Measurements from ENCODE around the gene FAM200C.

Gene FAM200C

DNA sequence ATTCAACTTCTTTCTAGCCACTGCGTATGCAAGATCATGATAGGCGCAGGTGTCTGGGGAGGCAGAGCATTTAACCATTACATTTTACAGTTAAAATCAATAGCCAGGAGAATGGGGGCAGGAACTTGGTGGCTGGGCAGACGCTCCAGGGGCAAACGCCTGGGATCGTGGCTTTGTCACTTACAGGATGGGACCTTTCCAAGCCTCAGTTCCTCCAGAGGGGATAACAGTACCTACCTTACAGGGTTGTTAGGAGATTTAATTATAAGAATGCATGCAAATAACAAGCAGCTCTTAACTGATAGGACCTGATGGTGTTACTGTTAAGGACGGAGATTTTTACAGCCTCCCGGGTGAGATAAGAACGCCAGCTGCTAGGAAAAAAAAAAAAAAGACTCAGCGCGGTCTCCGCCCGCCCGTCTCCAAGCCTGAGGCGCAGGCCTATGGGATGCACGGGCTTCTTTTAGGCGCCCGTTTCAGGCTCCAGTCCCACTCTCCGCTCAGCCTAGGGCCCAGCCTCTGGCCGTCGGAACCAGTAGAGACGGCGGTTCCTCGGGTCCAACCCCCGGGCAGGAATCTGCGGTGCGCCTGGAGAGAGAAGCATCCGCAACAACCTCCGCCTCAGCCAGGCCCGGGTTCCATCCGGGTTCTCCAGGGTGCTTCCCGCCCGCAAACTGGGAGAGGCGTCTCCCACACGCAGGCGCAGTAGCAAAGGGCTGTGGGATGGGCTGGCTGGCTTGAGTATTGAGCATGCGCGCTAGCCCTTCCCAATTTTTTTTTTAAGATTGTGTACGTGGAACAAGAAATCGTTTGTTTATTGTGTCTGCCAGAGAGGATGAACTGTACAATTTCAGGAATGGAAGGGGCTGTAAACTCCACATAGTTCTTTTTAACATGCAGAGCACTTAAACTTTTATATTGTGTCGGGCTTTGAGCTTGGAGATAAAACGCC is at the start of gene FAM200C:
Gene FAM200C, minus strand, starts transcription at position 653 of the 952 bp plus-strand sequence. CDS start 4,564 bp downstream, outside the sequence.
- Histone ChIP-seq H3K27me3 (no peaks in the 10 kb centered on the region), H3K4me3 (peak within 1 kb of the TSS; percentile 78), H3K9me3 (no peaks in the 10 kb centered on the region), H3K27ac (peak within 1 kb of the TSS; percentile 88), H3K4me2 (peak within 1 kb of the TSS; percentile 90), H4K20me1 (no peaks in the 10 kb centered on the region), H3K4me1 (peaks cover 22% of the 10 kb centered on the region), H3K36me3 (peaks cover 35% of the 10 kb centered on the region), H3K9ac (peak within 1 kb of the TSS; percentile 90)
- TF ChIP-seq Cebpa-rat (IDR thresholded peaks at IDR 0.05) = no peak

DNA sequence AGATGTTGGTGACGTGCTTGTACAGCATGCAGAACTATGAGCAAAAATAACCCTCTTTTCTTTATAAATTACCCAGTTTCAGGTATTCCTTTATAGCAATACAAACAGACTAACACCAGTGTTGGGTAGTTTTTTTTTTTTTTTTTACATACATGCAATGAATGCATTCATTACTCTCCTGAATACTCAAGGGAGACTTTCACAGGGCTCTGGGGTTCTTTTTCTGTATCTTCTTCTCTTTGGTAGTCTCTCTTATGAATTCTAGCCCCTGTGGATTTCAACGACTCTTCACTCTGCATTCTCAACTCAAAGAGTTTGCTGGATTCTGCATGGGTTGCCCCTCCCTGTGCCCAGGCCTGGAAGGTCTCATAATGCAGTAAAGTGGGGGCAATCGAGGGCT is 49.6 kb upstream of the FAM200C start:
- no peak overlapping the region for H3K9ac ChIP-seq
- no peak overlapping the region for H3K4me2 ChIP-seq
- H3K4me1 ChIP-seq = peaks cover 16% of the 10 kb centered on the region
- no peak for TF ChIP-seq Cebpa-rat (IDR thresholded peaks at IDR 0.05)
- no peaks in the 10 kb centered on the region for H3K36me3 ChIP-seq
- no peaks in the 10 kb centered on the region for H4K20me1 ChIP-seq
- no peaks in the 10 kb centered on the region for H3K27me3 ChIP-seq
- peaks cover 12% of the 10 kb centered on the region; the same call in 1 of the 2 replicates for H3K9me3 ChIP-seq
- H3K27ac ChIP-seq = no peak overlapping the region
- H3K4me3 ChIP-seq = no peak overlapping the region

DNA sequence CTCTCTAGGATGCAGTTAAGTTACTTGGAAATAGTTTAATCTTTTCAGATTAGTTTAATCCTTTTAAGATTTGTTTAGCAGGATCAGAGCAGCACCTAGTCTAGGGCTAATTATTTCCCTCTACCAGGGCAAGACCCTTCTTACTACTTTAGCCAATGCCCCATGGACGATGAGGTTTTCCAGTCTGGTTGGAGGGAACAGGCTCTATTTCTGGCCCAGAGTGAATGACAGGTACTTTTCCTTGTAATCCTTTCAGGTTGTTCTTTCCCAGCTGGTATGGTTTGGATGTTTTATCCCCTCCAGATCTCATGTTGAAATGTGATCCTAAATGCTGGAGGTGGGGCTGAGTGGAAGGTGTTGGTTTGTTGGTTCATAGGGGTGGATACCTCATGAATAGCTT is 49.0 kb upstream of the FAM200C start:
- no peaks in the 10 kb centered on the region for H4K20me1 ChIP-seq
- no peak overlapping the region for H3K9ac ChIP-seq
- no peaks in the 10 kb centered on the region for H3K27me3 ChIP-seq
- TF ChIP-seq Cebpa-rat (IDR thresholded peaks at IDR 0.05) = no peak
- no peaks in the 10 kb centered on the region for H3K36me3 ChIP-seq
- H3K4me1 ChIP-seq = peaks cover 16% of the 10 kb centered on the region
- H3K27ac ChIP-seq = no peak overlapping the region
- no peak overlapping the region for H3K4me3 ChIP-seq
- H3K9me3 ChIP-seq = peaks cover 12% of the 10 kb centered on the region; the same call in 1 of the 2 replicates
- no peak overlapping the region for H3K4me2 ChIP-seq

DNA sequence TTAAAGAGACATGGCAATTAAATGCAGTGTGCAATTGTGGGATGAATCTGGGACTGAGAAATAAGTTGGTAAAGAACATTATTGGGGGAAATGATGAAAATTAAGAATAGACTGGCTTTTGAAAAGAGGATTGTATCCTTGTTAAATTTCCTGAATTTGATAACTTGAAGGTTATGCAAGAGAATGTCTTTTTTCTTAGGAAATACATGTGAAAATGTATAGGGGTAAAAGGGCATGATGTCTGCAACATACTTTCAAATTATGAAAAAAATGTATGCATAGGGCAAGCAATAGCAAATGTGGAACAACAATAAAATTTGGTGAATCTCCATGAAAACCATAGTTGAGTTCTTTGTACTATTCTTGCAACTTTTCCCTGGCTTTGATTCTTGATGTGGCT is 45.9 kb upstream of the FAM200C start:
- no peak for TF ChIP-seq Cebpa-rat (IDR thresholded peaks at IDR 0.05)
- Histone ChIP-seq H3K9ac (no peak overlapping the region), H3K4me3 (no peak overlapping the region), H3K4me1 (peaks cover 17% of the 10 kb centered on the region), H3K27ac (no peak overlapping the region), H4K20me1 (no peaks in the 10 kb centered on the region), H3K9me3 (peaks cover 12% of the 10 kb centered on the region; the same call in 1 of the 2 replicates), H3K36me3 (no peaks in the 10 kb centered on the region), H3K27me3 (no peaks in the 10 kb centered on the region), H3K4me2 (no peak overlapping the region)

DNA sequence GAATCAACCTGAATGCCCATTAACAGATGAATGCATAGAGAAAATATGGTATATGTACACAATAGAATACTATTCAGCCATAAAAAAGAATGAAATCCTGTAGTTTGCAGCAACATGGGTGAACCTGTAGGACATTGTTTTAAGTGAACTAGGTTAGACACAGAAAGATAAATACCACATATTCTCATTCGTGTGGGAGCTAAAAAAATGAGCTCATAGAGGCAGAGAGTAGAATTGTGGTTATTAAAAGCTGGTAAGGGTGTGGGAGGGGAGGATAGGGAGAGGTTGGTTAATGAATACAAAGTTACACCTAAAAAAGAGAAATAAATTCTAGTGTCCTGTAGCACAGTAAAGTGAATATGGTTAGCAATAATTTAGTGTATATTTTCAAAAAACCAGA is 45.3 kb upstream of the FAM200C start:
- H3K27me3 ChIP-seq = no peaks in the 10 kb centered on the region
- peaks cover 12% of the 10 kb centered on the region; the same call in 1 of the 2 replicates for H3K9me3 ChIP-seq
- no peaks in the 10 kb centered on the region for H4K20me1 ChIP-seq
- no peak for TF ChIP-seq Cebpa-rat (IDR thresholded peaks at IDR 0.05)
- H3K4me1 ChIP-seq = peaks cover 16% of the 10 kb centered on the region
- no peak overlapping the region for H3K4me3 ChIP-seq
- H3K4me2 ChIP-seq = no peak overlapping the region
- H3K27ac ChIP-seq = no peak overlapping the region
- no peaks in the 10 kb centered on the region for H3K36me3 ChIP-seq
- H3K9ac ChIP-seq = no peak overlapping the region

DNA sequence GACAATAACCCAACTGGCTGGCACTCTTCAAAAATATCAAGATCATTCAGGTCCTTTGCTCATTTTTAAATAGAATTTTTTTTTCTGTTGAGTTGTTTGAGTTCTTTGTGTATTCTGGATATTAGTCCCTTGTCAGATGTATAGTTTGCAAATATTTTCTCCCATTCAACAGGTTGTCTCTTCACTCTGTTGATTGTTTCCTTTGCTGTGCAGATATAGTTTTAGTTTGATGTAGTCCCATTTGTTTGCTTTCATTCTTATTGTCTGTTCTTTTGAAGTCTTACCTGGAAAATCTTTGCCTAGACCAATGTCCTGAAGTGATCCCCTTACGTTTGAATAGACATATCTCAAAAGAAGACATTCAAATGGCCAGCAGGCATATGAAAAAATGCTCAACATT is 44.6 kb upstream of the FAM200C start:
- peaks cover 12% of the 10 kb centered on the region; the same call in 1 of the 2 replicates for H3K9me3 ChIP-seq
- no peak for TF ChIP-seq Cebpa-rat (IDR thresholded peaks at IDR 0.05)
- no peaks in the 10 kb centered on the region for H4K20me1 ChIP-seq

DNA sequence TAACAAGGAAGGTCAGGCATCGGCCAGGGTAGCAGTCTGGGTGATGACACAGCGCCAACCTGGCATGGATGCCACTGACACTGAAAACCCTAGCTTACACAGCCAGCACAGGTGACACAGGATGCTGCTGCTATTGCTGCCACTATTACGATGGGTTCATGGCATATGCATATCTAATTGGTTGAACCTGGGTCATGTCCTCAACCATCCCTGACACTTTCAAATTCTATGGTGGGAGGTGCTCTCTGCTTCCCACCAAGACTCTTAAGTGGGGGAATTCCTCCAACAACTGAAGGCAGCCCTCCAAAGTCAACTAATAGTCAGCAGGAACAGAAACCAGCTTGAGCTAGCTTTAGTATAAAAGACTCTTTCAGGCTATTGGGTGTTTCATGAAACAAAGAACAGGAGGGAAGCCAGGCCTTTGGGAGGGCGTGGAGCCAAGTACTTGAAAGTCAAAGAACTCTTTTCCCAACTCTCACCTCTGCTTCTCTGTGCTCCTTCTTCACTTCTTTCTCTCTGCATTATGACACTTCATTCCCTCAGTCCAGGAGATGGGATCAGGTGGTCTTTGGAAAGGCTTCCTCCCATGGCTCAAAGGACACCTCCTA is 43.1 kb upstream of the FAM200C start:
- Histone ChIP-seq H3K27me3 (no peaks in the 10 kb centered on the region), H3K4me3 (no peak overlapping the region), H3K36me3 (no peaks in the 10 kb centered on the region), H3K4me1 (peaks cover 35% of the 10 kb centered on the region), H3K9me3 (no peaks in the 10 kb centered on the region), H4K20me1 (no peaks in the 10 kb centered on the region), H3K27ac (no peak overlapping the region), H3K9ac (no peak overlapping the region), H3K4me2 (no peak overlapping the region)
- no peak for TF ChIP-seq Cebpa-rat (IDR thresholded peaks at IDR 0.05)

More for the DNA sequence above, 44.6 kb upstream of the FAM200C start:
- no peaks in the 10 kb centered on the region for H3K27me3 ChIP-seq
- H3K4me3 ChIP-seq = no peak overlapping the region
- no peak overlapping the region for H3K4me2 ChIP-seq
- H3K36me3 ChIP-seq = no peaks in the 10 kb centered on the region
- no peak overlapping the region for H3K27ac ChIP-seq
- H3K9ac ChIP-seq = no peak overlapping the region
- H3K4me1 ChIP-seq = peaks cover 22% of the 10 kb centered on the region

DNA sequence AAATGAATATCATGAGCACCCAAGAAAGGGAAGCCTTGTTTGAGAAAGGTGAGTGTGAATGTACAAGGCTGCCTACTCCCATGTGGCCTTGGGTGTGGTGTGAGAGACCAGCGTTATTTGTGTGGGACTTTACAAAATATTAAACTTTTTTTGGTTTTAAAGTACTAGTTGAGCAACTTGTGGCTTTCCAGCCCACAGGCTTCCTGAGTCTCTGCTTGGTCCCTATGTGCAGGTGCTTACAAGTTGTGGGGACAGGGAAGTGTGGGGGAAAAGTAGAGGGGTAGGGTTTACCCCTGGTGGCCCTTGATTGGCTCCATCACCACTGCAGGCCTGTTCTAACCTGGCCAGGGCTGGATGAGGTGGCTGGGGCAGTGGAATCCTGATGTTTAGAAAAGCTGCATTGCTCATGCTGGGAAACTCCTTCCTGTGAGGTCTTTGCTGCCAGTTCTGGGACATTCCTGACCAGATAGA is 41.5 kb upstream of the FAM200C start:
- no peaks in the 10 kb centered on the region for H4K20me1 ChIP-seq
- H3K27me3 ChIP-seq = no peaks in the 10 kb centered on the region
- no peaks in the 10 kb centered on the region for H3K36me3 ChIP-seq
- peak overlapping the region; percentile 59 for H3K4me2 ChIP-seq
- peaks cover 48% of the 10 kb centered on the region for H3K4me1 ChIP-seq
- TF ChIP-seq Cebpa-rat (IDR thresholded peaks at IDR 0.05) = no peak
- H3K27ac ChIP-seq = no peak overlapping the region
- H3K4me3 ChIP-seq = no peak overlapping the region
- no peak overlapping the region for H3K9ac ChIP-seq
- no peaks in the 10 kb centered on the region for H3K9me3 ChIP-seq

DNA sequence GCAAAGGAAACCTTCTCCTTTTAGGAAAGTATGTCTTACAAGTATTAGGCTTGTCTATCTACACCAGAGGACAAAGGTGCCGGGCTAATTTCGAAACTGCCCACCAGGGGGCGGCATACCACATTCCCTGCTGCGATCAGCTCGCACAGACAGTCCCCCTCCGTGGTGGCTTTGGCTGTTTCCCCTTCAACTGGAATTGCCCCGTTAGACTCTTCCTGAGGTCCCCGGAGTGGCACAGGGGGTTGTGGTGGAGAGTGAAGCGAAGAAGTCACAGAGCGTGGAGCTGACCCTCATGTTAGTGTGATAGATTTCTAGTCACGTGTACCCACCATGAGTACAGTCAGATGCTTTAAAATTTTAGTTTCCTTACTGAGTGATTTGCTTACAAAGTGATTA is 39.3 kb upstream of the FAM200C start:
- peaks cover 69% of the 10 kb centered on the region for H3K4me1 ChIP-seq
- H3K4me2 ChIP-seq = peak overlapping the region; percentile 83
- no peaks in the 10 kb centered on the region for H3K27me3 ChIP-seq
- H3K27ac ChIP-seq = peak overlapping the region; percentile 28; the same call in 1 of the 2 replicates
- H3K36me3 ChIP-seq = no peaks in the 10 kb centered on the region
- H3K9me3 ChIP-seq = no peaks in the 10 kb centered on the region
- TF ChIP-seq Cebpa-rat (IDR thresholded peaks at IDR 0.05) = no peak
- peak overlapping the region; percentile 59; the same call in 1 of the 2 replicates for H3K9ac ChIP-seq
- H3K4me3 ChIP-seq = peak overlapping the region; percentile 54
- H4K20me1 ChIP-seq = no peaks in the 10 kb centered on the region
